Liver (tissue), 9 donors: Measurements from ENCODE around the gene HAUS2. TPM values are rescaled to one million over a fixed set of nuclear protein-coding genes. Genes with fewer than 3 reads are reported as not detected.
"Not testable (repeated sequence)": the region's sequence is repeated elsewhere in the genome, so short reads cannot be mapped to it uniquely, and the experiment has no call there.

Experiments
- DNase-seq: peaks from one replicate; pipeline ENCODE4 v3.0.0-alpha.2; 2017; ENCODE audit warnings: low spot score
- H3K27ac ChIP-seq, 2 donors: one replicate each; pipeline ENCODE4 v1.7.0; 2013; ENCODE audit warnings: inconsistent platforms in 2 of 2, low read length in 2 of 2, control low read depth in 1 of 2, low read depth in 1 of 2, mild to moderate bottlenecking in 1 of 2
- H3K27me3 ChIP-seq, 4 donors: one replicate each; pipeline versions ENCODE4 v1.6.1 to v1.7.0; 2013; ENCODE audit warnings: low read length in 3 of 4, inconsistent platforms in 1 of 4, mild to moderate bottlenecking in 1 of 4, moderate library complexity in 1 of 4; ENCODE audit not compliant: control insufficient read depth in 4 of 4, insufficient read depth in 4 of 4
- H3K36me3 ChIP-seq, 4 donors: one replicate each; pipeline versions ENCODE4 v1.6.1 to v1.7.0; 2013; ENCODE audit warnings: low read length in 3 of 4, mild to moderate bottlenecking in 3 of 4, low read depth in 1 of 4, moderate library complexity in 1 of 4; ENCODE audit not compliant: control insufficient read depth in 4 of 4, insufficient read depth in 3 of 4
- H3K4me1 ChIP-seq, 4 donors: one replicate each; pipeline versions ENCODE4 v1.6.1 to v1.7.0; 2013; ENCODE audit warnings: low read length in 3 of 4, mild to moderate bottlenecking in 3 of 4, moderate library complexity in 1 of 4; ENCODE audit not compliant: control insufficient read depth in 4 of 4, insufficient read depth in 4 of 4
- H3K4me3 ChIP-seq, 3 donors: one replicate each; pipeline versions ENCODE4 v1.6.1 to v1.7.0; 2013; ENCODE audit warnings: low read length in 3 of 3, control low read depth in 1 of 3, low read depth in 1 of 3, mild to moderate bottlenecking in 1 of 3
- H3K9ac ChIP-seq, 2 donors: one replicate each; pipeline ENCODE4 v1.7.0; 2013; ENCODE audit warnings: low read length in 2 of 2, mild to moderate bottlenecking in 2 of 2, moderate library complexity in 2 of 2, control low read depth in 1 of 2, low read depth in 1 of 2
- H3K9me3 ChIP-seq, 4 donors: one replicate each; pipeline versions ENCODE4 v1.6.1 to v1.7.0; 2013; ENCODE audit warnings: low read length in 3 of 4; ENCODE audit not compliant: control insufficient read depth in 4 of 4
- FOXA1 ChIP-seq: IDR thresholded peaks from 2 replicates; pipeline ENCODE4 v1.6.1; 2016; ENCODE audit warnings: antibody characterized with exemption
- FOXA2 ChIP-seq: IDR thresholded peaks from 2 replicates; pipeline ENCODE4 v1.6.1; 2016; ENCODE audit warnings: antibody characterized with exemption
- GABPA ChIP-seq, 2 donors: IDR thresholded peaks in 1 of 2; conservative IDR thresholded peaks in 1 of 2; 2 replicates each; pipeline ENCODE4 v1.6.1; 2016; ENCODE audit warnings: antibody characterized with exemption in 2 of 2, mild to moderate bottlenecking in 1 of 2, moderate library complexity in 1 of 2
- HNF4A ChIP-seq, 2 donors: conservative IDR thresholded peaks; 2 replicates each; pipeline ENCODE4 v1.6.1; 2016; ENCODE audit warnings: antibody characterized with exemption in 2 of 2, mild to moderate bottlenecking in 2 of 2
- HNF4G ChIP-seq: IDR thresholded peaks from 2 replicates; pipeline ENCODE4 v1.6.1; 2016; ENCODE audit warnings: antibody characterized with exemption
- JUND ChIP-seq, 2 donors: IDR thresholded peaks; 2 replicates each; pipeline ENCODE4 v1.6.1; 2016; ENCODE audit warnings: antibody characterized with exemption in 2 of 2
- RAD21 ChIP-seq, 2 donors: IDR thresholded peaks; 2 replicates each; pipeline ENCODE4 v1.6.1; 2016; ENCODE audit warnings: antibody characterized with exemption in 2 of 2, mild to moderate bottlenecking in 2 of 2
- RXRA ChIP-seq, 2 donors: IDR thresholded peaks; 2 replicates each; pipeline ENCODE4 v1.6.1; 2017 to 2018; ENCODE audit warnings: antibody characterized with exemption in 2 of 2, mild to moderate bottlenecking in 1 of 2
- SP1 ChIP-seq: IDR thresholded peaks from 2 replicates; pipeline ENCODE4 v1.6.1; 2018; ENCODE audit warnings: antibody characterized with exemption, mild to moderate bottlenecking
- TAF1 ChIP-seq: conservative IDR thresholded peaks from 2 replicates; pipeline ENCODE4 v1.6.1; 2016; ENCODE audit warnings: antibody characterized with exemption, mild to moderate bottlenecking
- YY1 ChIP-seq: IDR thresholded peaks from 2 replicates; pipeline ENCODE4 v1.6.1; 2016; ENCODE audit warnings: antibody characterized with exemption, mild to moderate bottlenecking
- WGBS: extraction: QIAGEN DNeasy Blood & Tissue Kit; methylation state at CpG from one replicate; pipeline ENCODE4 v1.1.7; 2013; 5-methylcytosine and 5-hydroxymethylcytosine counted together
- polyA plus RNA-seq, 2 donors: library from polyadenylated mRNA; stranded (reverse) in 1 of 2; unstranded in 1 of 2; fragments of 200-250 nt in 1 of 2; fragments of >200 nt in 1 of 2; fragmentation: Nextera tagmentation in 1 of 2; extraction: Ambion mirVana in 1 of 2; gene quantifications; one replicate each; pipeline versions ENCODE4 v1.2.1 to v1.2.3, GENCODE V29; 2013 to 2015
- total RNA-seq, 2 donors: library from RNA; depleted of rRNA; stranded (reverse); fragments of >200 nt; gene quantifications; one replicate each; pipeline ENCODE4 v1.2.3, GENCODE V29; 2014
- TF ChIP-seq, protein P1 (sequence below): IDR thresholded peaks from 2 replicates; pipeline ENCODE4 v1.6.1; 2016; ENCODE audit warnings: antibody characterized with exemption
- TF ChIP-seq, protein P2 (sequence below): IDR thresholded peaks from 2 replicates; pipeline ENCODE4 v1.6.1; 2016; ENCODE audit warnings: antibody characterized with exemption
- TF ChIP-seq, protein P3 (sequence below): fragments of 150-350 bp; IDR thresholded peaks from 2 replicates; pipeline ENCODE4 v1.5.1; 2017; ENCODE audit warnings: improper control_type of control experiment, low read depth, low read length; ENCODE audit not compliant: missing input control
- donor health status: healthy.
- donor health status: healthy.
- donor health status: healthy.
- donor health status: healthy.
- donor health status: healthy.

The HAUS2 gene
- total and polyA plus RNA-seq, 4 donors: 4.1 to 23.2 (median 6.6) TPM

DNA sequence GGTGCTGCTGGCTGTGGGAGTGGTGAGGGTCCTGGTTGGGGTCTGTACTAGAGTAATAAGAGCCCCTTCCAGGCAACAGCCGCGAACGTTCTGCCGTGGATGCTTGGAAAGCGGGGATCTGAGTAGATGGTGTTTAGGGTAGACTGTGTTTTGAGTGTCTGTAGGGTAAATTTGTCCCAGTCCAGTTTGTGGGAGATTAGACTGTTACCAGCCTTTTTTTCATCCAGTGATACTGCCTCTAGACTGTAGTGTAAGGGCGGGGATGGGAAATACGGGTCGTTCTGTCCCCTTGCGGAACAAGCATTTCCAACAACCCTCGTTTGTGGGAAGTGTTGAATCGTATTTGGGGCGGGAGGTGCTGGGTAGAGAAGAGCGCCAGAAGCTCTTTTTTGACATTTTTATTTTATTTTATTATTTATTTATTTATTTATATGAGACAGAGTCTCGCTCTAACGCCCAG, 424 bp downstream of the HAUS2 start (continued):
- TF ChIP-seq FOXA1 (no peak), RAD21 (IDR thresholded peaks at IDR 0.05) (no peak), JUND (IDR thresholded peaks at IDR 0.05) (no peak)

DNA sequence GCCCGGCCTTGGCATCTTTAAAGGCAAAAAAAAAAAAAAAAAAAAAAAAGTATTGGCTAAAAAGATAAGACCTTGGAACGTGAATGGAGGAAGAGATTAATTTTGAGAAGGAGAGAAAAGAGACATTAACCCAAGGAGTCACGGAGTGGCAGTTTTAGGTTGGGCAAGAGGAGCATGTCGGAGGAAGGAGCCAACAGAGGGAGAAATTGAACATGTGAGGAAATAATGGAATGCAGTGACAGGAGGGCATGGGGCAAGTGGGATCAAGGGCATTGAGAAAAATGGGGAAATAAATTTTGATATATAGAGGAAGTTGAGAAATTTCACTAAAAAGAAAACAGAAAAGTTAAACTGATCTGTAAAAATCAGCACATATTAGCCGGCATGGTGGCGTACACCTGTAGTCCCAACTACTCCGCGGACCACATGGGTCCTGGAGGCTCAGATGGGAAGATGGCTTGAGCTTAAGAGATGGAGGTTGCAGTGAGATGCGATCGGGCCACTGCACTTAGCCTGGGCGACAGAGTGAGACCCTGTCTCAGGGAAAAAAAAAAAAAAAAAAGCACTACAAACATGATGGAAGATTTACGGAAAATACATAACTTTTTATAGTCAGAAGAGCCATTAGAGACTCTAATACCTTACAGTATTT, 1.2 kb downstream of the HAUS2 start:
- H3K9ac ChIP-seq: no peak overlapping the region
- no peak overlapping the region for H3K27ac ChIP-seq
- H3K9me3 ChIP-seq: no peaks in the 10 kb centered on the region
- no peaks in the 10 kb centered on the region for H3K27me3 ChIP-seq
- DNase-seq: no peak
- peaks cover 2 to 13% (median 11%) of the 10 kb centered on the region in 4 donors for H3K4me1 ChIP-seq
- TF ChIP-seq JUND (IDR thresholded peaks at IDR 0.05) (no peak), RXRA (IDR thresholded peaks at IDR 0.05) (no peak), SP1 (no peak), HNF4A (conservative IDR thresholded peaks at IDR 0.05) (peak in 1 of 2 donors; percentile 37)
- TF ChIP-seq, protein P1, sequence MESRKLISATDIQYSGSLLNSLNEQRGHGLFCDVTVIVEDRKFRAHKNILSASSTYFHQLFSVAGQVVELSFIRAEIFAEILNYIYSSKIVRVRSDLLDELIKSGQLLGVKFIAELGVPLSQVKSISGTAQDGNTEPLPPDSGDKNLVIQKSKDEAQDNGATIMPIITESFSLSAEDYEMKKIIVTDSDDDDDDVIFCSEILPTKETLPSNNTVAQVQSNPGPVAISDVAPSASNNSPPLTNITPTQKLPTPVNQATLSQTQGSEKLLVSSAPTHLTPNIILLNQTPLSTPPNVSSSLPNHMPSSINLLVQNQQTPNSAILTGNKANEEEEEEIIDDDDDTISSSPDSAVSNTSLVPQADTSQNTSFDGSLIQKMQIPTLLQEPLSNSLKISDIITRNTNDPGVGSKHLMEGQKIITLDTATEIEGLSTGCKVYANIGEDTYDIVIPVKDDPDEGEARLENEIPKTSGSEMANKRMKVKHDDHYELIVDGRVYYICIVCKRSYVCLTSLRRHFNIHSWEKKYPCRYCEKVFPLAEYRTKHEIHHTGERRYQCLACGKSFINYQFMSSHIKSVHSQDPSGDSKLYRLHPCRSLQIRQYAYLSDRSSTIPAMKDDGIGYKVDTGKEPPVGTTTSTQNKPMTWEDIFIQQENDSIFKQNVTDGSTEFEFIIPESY: no peak
- peak overlapping the region in 1 of 3 donors; percentile 88 for H3K4me3 ChIP-seq
- peaks cover 0 to 5% (median 3%) of the 10 kb centered on the region in 4 donors for H3K36me3 ChIP-seq
- 77% methylated on average over 12 of the region's 12 CpGs for WGBS

DNA sequence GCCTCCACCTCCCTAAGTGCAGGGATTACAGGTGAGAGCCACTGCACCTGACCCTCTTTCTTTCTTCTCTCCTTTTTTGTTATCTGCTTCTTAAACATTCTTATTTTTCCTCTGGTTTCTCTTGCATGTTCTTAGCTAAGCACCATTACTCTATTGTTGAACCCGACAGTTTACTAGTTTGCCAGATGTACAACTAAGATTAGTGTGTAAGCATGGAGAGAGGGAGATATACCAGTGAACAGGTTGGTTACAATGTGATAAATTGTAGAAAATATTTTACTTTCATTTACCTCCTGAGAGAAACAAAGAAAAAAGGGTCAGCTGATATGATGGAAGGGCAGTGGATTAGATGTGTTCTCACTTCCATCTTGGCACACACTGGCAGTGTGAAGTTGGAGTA, 4.9 kb downstream of the HAUS2 start:
- no peaks in the 10 kb centered on the region for H3K27me3 ChIP-seq
- H3K4me3 ChIP-seq: no peak overlapping the region
- no peak overlapping the region for H3K27ac ChIP-seq
- no peak overlapping the region for H3K9ac ChIP-seq
- peaks cover 2 to 5% (median 4%) of the 10 kb centered on the region in 4 donors for H3K4me1 ChIP-seq
- H3K9me3 ChIP-seq: no peaks in the 10 kb centered on the region
- no peaks in the 10 kb centered on the region for H3K36me3 ChIP-seq
- 99% methylated on average over 1 of the region's 1 CpG for WGBS
- TF ChIP-seq, protein P1: no peak
- no peak for TF ChIP-seq YY1
- TF ChIP-seq TAF1: no peak
- TF ChIP-seq, protein P2, sequence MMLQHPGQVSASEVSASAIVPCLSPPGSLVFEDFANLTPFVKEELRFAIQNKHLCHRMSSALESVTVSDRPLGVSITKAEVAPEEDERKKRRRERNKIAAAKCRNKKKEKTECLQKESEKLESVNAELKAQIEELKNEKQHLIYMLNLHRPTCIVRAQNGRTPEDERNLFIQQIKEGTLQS: no peak
- no peak for TF ChIP-seq RAD21 (IDR thresholded peaks at IDR 0.05)
- no peak for TF ChIP-seq HNF4A (conservative IDR thresholded peaks at IDR 0.05)
- no peak for TF ChIP-seq GABPA (IDR thresholded peaks at IDR 0.05 in 1 of 2, conservative IDR thresholded peaks at IDR 0.05 in 1 of 2)
- TF ChIP-seq HNF4G: no peak
- TF ChIP-seq RXRA (IDR thresholded peaks at IDR 0.05): no peak
- TF ChIP-seq JUND (IDR thresholded peaks at IDR 0.05): no peak
- TF ChIP-seq FOXA2: no peak
- TF ChIP-seq, protein P3, sequence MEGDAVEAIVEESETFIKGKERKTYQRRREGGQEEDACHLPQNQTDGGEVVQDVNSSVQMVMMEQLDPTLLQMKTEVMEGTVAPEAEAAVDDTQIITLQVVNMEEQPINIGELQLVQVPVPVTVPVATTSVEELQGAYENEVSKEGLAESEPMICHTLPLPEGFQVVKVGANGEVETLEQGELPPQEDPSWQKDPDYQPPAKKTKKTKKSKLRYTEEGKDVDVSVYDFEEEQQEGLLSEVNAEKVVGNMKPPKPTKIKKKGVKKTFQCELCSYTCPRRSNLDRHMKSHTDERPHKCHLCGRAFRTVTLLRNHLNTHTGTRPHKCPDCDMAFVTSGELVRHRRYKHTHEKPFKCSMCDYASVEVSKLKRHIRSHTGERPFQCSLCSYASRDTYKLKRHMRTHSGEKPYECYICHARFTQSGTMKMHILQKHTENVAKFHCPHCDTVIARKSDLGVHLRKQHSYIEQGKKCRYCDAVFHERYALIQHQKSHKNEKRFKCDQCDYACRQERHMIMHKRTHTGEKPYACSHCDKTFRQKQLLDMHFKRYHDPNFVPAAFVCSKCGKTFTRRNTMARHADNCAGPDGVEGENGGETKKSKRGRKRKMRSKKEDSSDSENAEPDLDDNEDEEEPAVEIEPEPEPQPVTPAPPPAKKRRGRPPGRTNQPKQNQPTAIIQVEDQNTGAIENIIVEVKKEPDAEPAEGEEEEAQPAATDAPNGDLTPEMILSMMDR: no peak
- TF ChIP-seq FOXA1: no peak
- DNase-seq: no peak

DNA sequence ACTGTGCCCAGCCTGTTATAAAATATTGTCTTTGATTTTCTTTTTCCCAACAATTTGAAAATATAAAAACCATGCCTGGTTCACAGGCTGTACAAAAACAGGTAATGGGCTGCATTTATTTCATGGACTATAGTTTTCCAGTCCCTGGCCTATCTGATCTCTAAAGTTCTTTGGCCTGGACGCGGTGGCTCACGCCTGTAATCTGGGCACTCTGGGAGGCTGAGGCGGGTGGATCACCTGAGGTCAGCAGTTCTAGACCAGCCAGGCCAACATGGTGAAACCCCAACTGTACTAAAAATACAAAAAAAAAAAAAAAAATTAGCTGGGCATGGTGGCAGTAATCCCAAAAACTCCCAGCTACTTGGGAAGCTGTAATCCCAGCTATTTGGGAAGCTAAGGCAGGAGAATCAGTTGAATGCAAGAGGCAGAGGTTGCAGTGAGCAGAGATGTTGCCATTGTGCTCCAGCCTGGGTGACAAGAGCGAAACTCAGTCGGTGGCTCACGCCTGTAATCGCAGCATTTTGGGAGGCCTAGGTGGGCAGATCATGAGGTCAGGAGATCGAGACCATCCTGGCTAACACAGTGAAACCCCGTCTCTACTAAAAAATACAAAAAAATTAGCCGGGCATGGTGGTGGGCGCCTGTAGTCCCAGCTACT, 8.0 kb downstream of the HAUS2 start:
- H3K27me3 ChIP-seq, H3K27ac ChIP-seq, H3K4me3 ChIP-seq, H3K9me3 ChIP-seq, H3K9ac ChIP-seq, DNase-seq, H3K4me1 ChIP-seq: not testable (repeated sequence)
- peaks cover 0 to 13% (median 7%) of the 10 kb centered on the region in 4 donors for H3K36me3 ChIP-seq
- 85% methylated on average over 11 of the region's 12 CpGs for WGBS
